ENCODE data around the gene PPP2R2D.

Gene PPP2R2D

GRCh38 chr10:131926743-131927595 is 26.2 kb downstream of the PPP2R2D start:
- DNase-seq = no peak

GRCh38 chr10:131928248-131929095 is 27.7 kb downstream of the PPP2R2D start:
- no peak for DNase-seq

- no peak for DNase-seq
Observed at GRCh38 chr10:131929122-131929845, 28.5 kb downstream of the PPP2R2D start.

GRCh38 chr10:131930150-131930549 is 29.3 kb downstream of the PPP2R2D start:
- DNase-seq = no peak

GRCh38 chr10:131930586-131931330 is 29.9 kb downstream of the PPP2R2D start:
- no peak for DNase-seq

- no peak for DNase-seq
Observed at GRCh38 chr10:131931981-131932380, 31.2 kb downstream of the PPP2R2D start.

- no peak for DNase-seq
Observed at GRCh38 chr10:131933016-131933695, 32.3 kb downstream of the PPP2R2D start.

GRCh38 chr10:131933696-131934086 is 32.9 kb downstream of the PPP2R2D start:
- no peak for DNase-seq

GRCh38 chr10:131934769-131935168 is 34.0 kb downstream of the PPP2R2D start:
- DNase-seq = no peak

- DNase-seq = no peak
Observed at GRCh38 chr10:131935260-131935659, 34.5 kb downstream of the PPP2R2D start.

- no peak for DNase-seq
Observed at GRCh38 chr10:131936294-131936693, 35.5 kb downstream of the PPP2R2D start.

GRCh38 chr10:131936736-131937135 is 35.9 kb downstream of the PPP2R2D start:
- DNase-seq = no peak

GRCh38 chr10:131937836-131938235 is 37.0 kb downstream of the PPP2R2D start:
- no peak for DNase-seq

- no peak for DNase-seq
Observed at GRCh38 chr10:131938681-131939080, 37.9 kb downstream of the PPP2R2D start.

GRCh38 chr10:131942455-131942854 is 41.6 kb downstream of the PPP2R2D start:
- DNase-seq = no peak

GRCh38 chr10:131943021-131943814 is 42.4 kb downstream of the PPP2R2D start:
- DNase-seq = peak in 3 of 56 donors; percentile 25 to 36 (median 35)

- no peak for DNase-seq
Observed at GRCh38 chr10:131944412-131944811, 43.6 kb downstream of the PPP2R2D start.

- DNase-seq = no peak
Observed at GRCh38 chr10:131944976-131945695, 44.3 kb downstream of the PPP2R2D start.

- DNase-seq = no peak
Observed at GRCh38 chr10:131946321-131946751, 45.5 kb downstream of the PPP2R2D start.

Measured in amygdala (tissue), 56 donors.